Uterus (tissue), 4 donors: Measurements from ENCODE around the gene MICAL3. TPM values are rescaled to one million over a fixed set of nuclear protein-coding genes. Genes with fewer than 3 reads are reported as not detected.

ENCODE experiments used
- DNase-seq, 2 donors: peaks; one replicate each; pipeline ENCODE4 v3.0.0-alpha.2; 2019 to 2020
- H3K27ac ChIP-seq, 2 donors: fragments of 200-600 bp; sonication (generic); 1 replicate in 1 of 2; 2 replicates in 1 of 2; pipeline ENCODE4 v1.5.1; 2016 to 2018
- H3K27me3 ChIP-seq, 2 donors: fragments of 200-600 bp; sonication (generic); one replicate each; pipeline ENCODE4 v1.5.1; 2018 to 2019; ENCODE audit warnings: control low read depth in 1 of 2
- H3K36me3 ChIP-seq, 2 donors: fragments of 200-600 bp; sonication (generic); one replicate each; pipeline ENCODE4 v1.5.1; 2019; ENCODE audit warnings: control low read depth in 1 of 2
- H3K4me1 ChIP-seq, 2 donors: fragments of 200-600 bp; sonication (generic); one replicate each; pipeline ENCODE4 v1.5.1; 2018 to 2019; ENCODE audit warnings: control low read depth in 1 of 2
- H3K4me3 ChIP-seq, 2 donors: fragments of 200-600 bp; sonication (generic); 1 replicate in 1 of 2; 2 replicates in 1 of 2; pipeline ENCODE4 v1.5.1; 2018 to 2019; ENCODE audit warnings: mild to moderate bottlenecking in 1 of 2
- H3K9me3 ChIP-seq, 2 donors: fragments of 200-600 bp; sonication (generic); one replicate each; pipeline ENCODE4 v1.5.1; 2019; ENCODE audit warnings: control low read depth in 1 of 2
- POLR2A ChIP-seq, 2 donors: fragments of 450-650 bp; IDR thresholded peaks; one replicate each; pipeline ENCODE4 v1.6.1; 2016; ENCODE audit warnings: antibody characterized with exemption in 2 of 2, mild to moderate bottlenecking in 1 of 2, moderate library complexity in 1 of 2
- intact Hi-C: fragments of 100-400 bp; cut with DNase I; formaldehyde crosslinking; loops from one replicate; pipeline ENCODE4 v1.15.1; 2023; ENCODE audit warnings: low total_unique reads
- total RNA-seq, 4 donors: library from RNA; depleted of rRNA in 3 of 4; stranded (reverse); fragments of >200 nt in 3 of 4; gene quantifications; one replicate each; pipeline versions ENCODE4 v1.1.0 to v1.2.4, GENCODE V29; 2014 to 2023
- TF ChIP-seq, protein P1 (sequence below), 4 experiments: fragments of 200-600 bp in 2 of 4; fragments of 450-650 bp in 2 of 4; sonication (generic) in 2 of 4; IDR thresholded peaks; one replicate each; pipeline ENCODE4 v1.5.1; 2016 to 2019; ENCODE audit warnings: antibody characterized with exemption in 4 of 4, mild to moderate bottlenecking in 2 of 4, moderate library complexity in 1 of 4
- donor health status: DM: yes; HTN: yes; CAD: no.

MICAL3 gene
- total RNA-seq, 4 donors from 2014 or later, result 13.5 to 167 (median 47.2) TPM

DNA sequence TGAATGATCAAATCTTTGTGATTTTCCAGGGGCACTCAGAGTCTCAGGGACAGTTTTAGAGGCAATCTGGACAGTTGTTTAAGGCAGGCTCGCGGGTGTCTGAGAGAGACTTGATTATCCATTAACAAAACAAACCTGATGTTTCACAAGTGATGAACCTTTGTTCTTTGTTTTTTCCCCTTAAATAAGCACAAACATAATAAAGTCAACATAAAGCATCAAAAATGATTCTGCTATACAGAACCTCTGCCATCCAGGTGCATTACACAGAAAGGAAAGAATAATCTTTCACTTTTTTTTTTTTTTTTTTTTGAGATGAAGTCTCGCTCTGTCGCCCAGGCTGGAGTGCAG is 263.2 kb downstream of the MICAL3 start:
- TF ChIP-seq, protein P1, sequence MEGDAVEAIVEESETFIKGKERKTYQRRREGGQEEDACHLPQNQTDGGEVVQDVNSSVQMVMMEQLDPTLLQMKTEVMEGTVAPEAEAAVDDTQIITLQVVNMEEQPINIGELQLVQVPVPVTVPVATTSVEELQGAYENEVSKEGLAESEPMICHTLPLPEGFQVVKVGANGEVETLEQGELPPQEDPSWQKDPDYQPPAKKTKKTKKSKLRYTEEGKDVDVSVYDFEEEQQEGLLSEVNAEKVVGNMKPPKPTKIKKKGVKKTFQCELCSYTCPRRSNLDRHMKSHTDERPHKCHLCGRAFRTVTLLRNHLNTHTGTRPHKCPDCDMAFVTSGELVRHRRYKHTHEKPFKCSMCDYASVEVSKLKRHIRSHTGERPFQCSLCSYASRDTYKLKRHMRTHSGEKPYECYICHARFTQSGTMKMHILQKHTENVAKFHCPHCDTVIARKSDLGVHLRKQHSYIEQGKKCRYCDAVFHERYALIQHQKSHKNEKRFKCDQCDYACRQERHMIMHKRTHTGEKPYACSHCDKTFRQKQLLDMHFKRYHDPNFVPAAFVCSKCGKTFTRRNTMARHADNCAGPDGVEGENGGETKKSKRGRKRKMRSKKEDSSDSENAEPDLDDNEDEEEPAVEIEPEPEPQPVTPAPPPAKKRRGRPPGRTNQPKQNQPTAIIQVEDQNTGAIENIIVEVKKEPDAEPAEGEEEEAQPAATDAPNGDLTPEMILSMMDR (IDR thresholded peaks at IDR 0.05), result no peak
- TF ChIP-seq POLR2A (IDR thresholded peaks at IDR 0.05), result no peak
- Histone ChIP-seq H3K36me3 (no peaks in the 10 kb centered on the region), H3K27ac (no peak overlapping the region), H3K4me3 (no peak overlapping the region), H3K27me3 (no peaks in the 10 kb centered on the region), H3K4me1 (no peaks in the 10 kb centered on the region), H3K9me3 (no peaks in the 10 kb centered on the region)
- intact Hi-C loops, result no loop called here
- DNase-seq, result no peak

DNA sequence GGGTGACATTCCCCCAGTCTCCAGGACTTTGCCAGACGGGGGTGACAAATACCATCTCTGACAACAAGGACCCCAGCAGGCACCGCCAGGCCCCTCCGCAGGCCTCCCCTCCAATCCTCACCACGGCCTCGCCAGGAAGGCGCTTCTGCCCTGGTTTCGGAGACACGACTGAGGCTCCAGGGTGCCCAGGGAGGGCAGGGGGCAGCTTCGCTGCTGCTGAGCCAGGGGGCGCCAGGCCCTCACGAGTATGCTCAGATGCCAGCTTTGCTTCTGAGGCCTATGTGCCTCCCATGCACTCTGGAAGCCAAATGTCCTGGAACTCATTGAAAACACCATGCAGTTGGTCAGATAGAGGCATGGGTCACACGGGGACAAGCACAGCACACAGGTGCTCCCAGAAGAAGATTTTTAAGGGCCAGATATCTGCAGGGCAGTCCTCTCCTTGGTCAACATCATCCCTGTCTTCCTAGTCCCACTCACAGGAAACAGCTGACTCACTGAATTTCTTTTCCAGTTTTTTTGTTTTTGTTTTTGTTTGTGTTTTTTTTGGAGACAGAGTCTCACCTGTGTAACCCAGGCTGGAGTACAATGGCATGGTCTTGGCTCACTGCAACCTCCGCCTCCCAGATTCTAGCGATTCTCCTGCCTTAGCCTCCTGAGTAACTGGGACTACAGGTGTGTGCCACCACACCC is 270.0 kb downstream of the MICAL3 start:
- no peak overlapping the region for H3K27ac ChIP-seq
- no peaks in the 10 kb centered on the region for H3K36me3 ChIP-seq
- no peak overlapping the region for H3K4me3 ChIP-seq
- TF ChIP-seq POLR2A (IDR thresholded peaks at IDR 0.05), result no peak
- TF ChIP-seq, protein P1 (IDR thresholded peaks at IDR 0.05), result no peak
- intact Hi-C loops, result no loop called here
- DNase-seq, result no peak
- no peaks in the 10 kb centered on the region for H3K4me1 ChIP-seq
- H3K9me3 ChIP-seq, result no peaks in the 10 kb centered on the region
- H3K27me3 ChIP-seq, result no peaks in the 10 kb centered on the region

GRCh38 chr22:17753401-17753989 is 270.9 kb downstream of the MICAL3 start:
- intact Hi-C loops, result no loop called here

GRCh38 chr22:17751596-17751995 is 272.8 kb downstream of the MICAL3 start:
- no peak overlapping the region for H3K27ac ChIP-seq
- no peaks in the 10 kb centered on the region for H3K4me1 ChIP-seq
- H3K9me3 ChIP-seq, result no peaks in the 10 kb centered on the region
- no peaks in the 10 kb centered on the region for H3K36me3 ChIP-seq
- H3K4me3 ChIP-seq, result no peak overlapping the region
- no peak for DNase-seq
- TF ChIP-seq POLR2A (IDR thresholded peaks at IDR 0.05), result no peak
- TF ChIP-seq, protein P1 (IDR thresholded peaks at IDR 0.05), result no peak
- intact Hi-C loops, result no loop called here
- no peaks in the 10 kb centered on the region for H3K27me3 ChIP-seq

More at GRCh38 chr22:17753401-17753989, 270.9 kb downstream of the MICAL3 start:
- no peak overlapping the region for H3K27ac ChIP-seq
- no peak overlapping the region for H3K4me3 ChIP-seq
- DNase-seq, result no peak
- no peaks in the 10 kb centered on the region for H3K27me3 ChIP-seq
- TF ChIP-seq, protein P1 (IDR thresholded peaks at IDR 0.05), result no peak
- TF ChIP-seq POLR2A (IDR thresholded peaks at IDR 0.05), result no peak
- no peaks in the 10 kb centered on the region for H3K9me3 ChIP-seq
- no peaks in the 10 kb centered on the region for H3K36me3 ChIP-seq
- no peaks in the 10 kb centered on the region for H3K4me1 ChIP-seq

- Histone ChIP-seq H3K4me1 (no peaks in the 10 kb centered on the region), H3K4me3 (no peak overlapping the region), H3K27me3 (no peaks in the 10 kb centered on the region), H3K36me3 (no peaks in the 10 kb centered on the region), H3K9me3 (no peaks in the 10 kb centered on the region), H3K27ac (no peak overlapping the region)
- intact Hi-C loops, result no loop called here
- no peak for DNase-seq
- TF ChIP-seq, protein P1 (IDR thresholded peaks at IDR 0.05), result no peak
Measured at GRCh38 chr22:17749605-17750395, 274.6 kb downstream of the MICAL3 start.
